CD4-positive, CD25-positive, alpha-beta regulatory T cell (primary cell): ENCODE data around the gene LRRC4B. TPM values are rescaled to one million over a fixed set of nuclear protein-coding genes. Genes with fewer than 3 reads are reported as not detected.
A peak's percentile ranks its signal among the peaks of the same experiment; 100 is the strongest.

ENCODE experiments used
- ATAC-seq, 2 donors: fragments of 150-1000 bp; cut with Tn5 transposase; one replicate each; pipeline ENCODE4 v1.10.0; 2021; ENCODE audit warnings: low read depth in 2 of 2, moderate number of reproducible peaks in 2 of 2, moderate library complexity in 1 of 2
- DNase-seq, 3 donors: peaks; one replicate each; pipeline versions ENCODE4 v3.0.0 to v3.0.0-alpha.2; 2012 to 2022; ENCODE audit warnings: mixed read lengths in 1 of 3
- H3K27ac ChIP-seq: one replicate; pipeline ENCODE4 v1.7.0; 2013; ENCODE audit warnings: mild to moderate bottlenecking, low read length; ENCODE audit not compliant: insufficient read depth, poor library complexity, severe bottlenecking
- H3K27me3 ChIP-seq: one replicate; pipeline ENCODE4 v1.7.0; 2013; ENCODE audit warnings: low read length; ENCODE audit not compliant: control insufficient read depth, insufficient read depth
- H3K36me3 ChIP-seq: one replicate; pipeline ENCODE4 v1.7.0; 2013; ENCODE audit warnings: mild to moderate bottlenecking, low read length, moderate library complexity; ENCODE audit not compliant: control insufficient read depth, insufficient read depth
- H3K4me1 ChIP-seq: 2 replicates; pipeline ENCODE4 v1.7.0; 2013; ENCODE audit warnings: mild to moderate bottlenecking, low read length; ENCODE audit not compliant: insufficient read depth, control insufficient read depth, poor library complexity, severe bottlenecking
- H3K4me3 ChIP-seq: one replicate; pipeline ENCODE4 v1.7.0; 2013; ENCODE audit warnings: low read depth, mild to moderate bottlenecking, low read length, moderate library complexity
- H3K9me3 ChIP-seq, 2 experiments: 1 replicate in 1 of 2; 2 replicates in 1 of 2; pipeline ENCODE4 v1.7.0; 2013; ENCODE audit warnings: low read length in 2 of 2, mild to moderate bottlenecking in 1 of 2, moderate library complexity in 1 of 2; ENCODE audit not compliant: control insufficient read depth in 2 of 2
- H3K27ac Mint-ChIP-seq, 3 donors: one replicate each; pipeline ENCODE4 v1.8.0; 2020 to 2022; ENCODE audit warnings: mild to moderate bottlenecking in 3 of 3, mixed read lengths in 3 of 3, moderate library complexity in 2 of 3
- H3K27me3 Mint-ChIP-seq: one replicate; pipeline ENCODE4 v1.8.0; 2022; ENCODE audit warnings: mild to moderate bottlenecking, mixed read lengths
- H3K36me3 Mint-ChIP-seq: one replicate; pipeline ENCODE4 v1.8.0; 2020; ENCODE audit warnings: mixed read lengths
- H3K4me1 Mint-ChIP-seq, 4 donors: one replicate each; pipeline ENCODE4 v1.8.0; 2020 to 2022; ENCODE audit warnings: mixed read lengths in 4 of 4, mild to moderate bottlenecking in 1 of 4
- H3K4me3 Mint-ChIP-seq, 4 donors: one replicate each; pipeline ENCODE4 v1.8.0; 2020 to 2022; ENCODE audit warnings: mild to moderate bottlenecking in 4 of 4, mixed read lengths in 4 of 4, moderate library complexity in 3 of 4
- H3K9me3 Mint-ChIP-seq, 7 donors: one replicate each; pipeline ENCODE4 v1.8.0; 2020 to 2022; ENCODE audit warnings: mixed read lengths in 7 of 7, mild to moderate bottlenecking in 3 of 7, moderate library complexity in 2 of 7
- polyA plus RNA-seq, 4 donors: library from polyadenylated mRNA; unstranded; fragments of 300-500 nt; fragmentation: Illumina TruSeq; gene quantifications; one replicate each; pipeline ENCODE4 v1.2.3, GENCODE V29; 2021
- total RNA-seq: library from RNA; stranded (reverse); gene quantifications from one replicate; pipeline ENCODE4 v1.2.3, GENCODE V29; 2022

The LRRC4B gene
- total and polyA plus RNA-seq, 5 donors from 2014 or later: not detected

DNA sequence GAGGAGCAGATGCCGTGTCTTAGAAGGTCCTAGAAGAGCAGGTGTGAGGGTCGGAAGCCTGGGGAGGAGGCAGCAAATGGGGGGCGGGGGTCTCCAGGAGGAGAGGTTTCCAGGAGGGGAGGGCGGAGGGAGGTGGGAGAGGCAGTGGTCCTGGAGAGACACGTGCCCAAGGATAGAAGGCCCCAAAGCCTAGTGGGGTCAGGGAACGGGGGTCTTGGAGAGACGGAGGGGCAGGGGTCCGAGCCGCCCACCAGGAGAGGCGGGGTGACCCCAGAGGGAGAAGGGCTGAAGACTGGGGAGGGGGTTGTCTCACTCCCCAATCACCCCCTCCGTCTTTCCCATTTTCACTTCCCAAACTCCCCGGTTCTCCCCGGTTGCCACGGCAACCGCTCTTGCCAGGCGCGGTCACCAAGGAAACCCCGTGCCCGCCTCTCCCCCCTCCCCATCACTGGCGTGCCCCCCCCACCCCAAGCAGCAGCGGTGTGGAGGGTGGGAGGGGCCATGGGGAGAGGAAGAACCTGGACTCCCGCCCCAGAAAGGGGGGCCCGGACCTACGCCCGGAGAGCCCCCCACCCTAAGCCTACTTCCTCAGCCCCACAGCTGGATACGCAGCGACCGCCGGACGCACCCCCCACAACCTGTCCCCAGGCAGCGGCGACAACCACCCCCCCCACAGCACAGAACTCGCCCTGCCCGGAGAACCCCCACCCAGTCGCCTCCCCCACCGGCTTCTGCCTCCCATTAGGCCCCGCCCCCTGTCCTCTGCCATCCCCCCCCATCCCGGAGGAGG is 988 bp downstream of the LRRC4B start:
- H3K4me1 ChIP-seq: peaks cover 17% of the 10 kb centered on the region
- no peaks in the 10 kb centered on the region for H3K27me3 ChIP-seq
- H3K27ac Mint-ChIP-seq: no peak overlapping the region
- DNase-seq (no peak), ATAC-seq (peak in 1 of 2 donors; percentile 18)
- no peaks in the 10 kb centered on the region for H3K9me3 Mint-ChIP-seq
- peaks cover 0 to 19% (median 0%) of the 10 kb centered on the region in 4 donors for H3K4me1 Mint-ChIP-seq
- no peak overlapping the region for H3K27ac ChIP-seq
- H3K36me3 Mint-ChIP-seq: no peaks in the 10 kb centered on the region
- peaks cover 44% of the 10 kb centered on the region for H3K27me3 Mint-ChIP-seq
- H3K4me3 ChIP-seq: no peak overlapping the region
- H3K36me3 ChIP-seq: no peaks in the 10 kb centered on the region
- no peak overlapping the region for H3K4me3 Mint-ChIP-seq
- no peaks in the 10 kb centered on the region for H3K9me3 ChIP-seq

- peaks cover 40% of the 10 kb centered on the region for H3K27me3 Mint-ChIP-seq
- peak overlapping the region in 1 of 4 donors; percentile 22 for H3K4me3 Mint-ChIP-seq
Measured at GRCh38 chr19:50565984-50566903, 2.0 kb downstream of the LRRC4B start.

DNA sequence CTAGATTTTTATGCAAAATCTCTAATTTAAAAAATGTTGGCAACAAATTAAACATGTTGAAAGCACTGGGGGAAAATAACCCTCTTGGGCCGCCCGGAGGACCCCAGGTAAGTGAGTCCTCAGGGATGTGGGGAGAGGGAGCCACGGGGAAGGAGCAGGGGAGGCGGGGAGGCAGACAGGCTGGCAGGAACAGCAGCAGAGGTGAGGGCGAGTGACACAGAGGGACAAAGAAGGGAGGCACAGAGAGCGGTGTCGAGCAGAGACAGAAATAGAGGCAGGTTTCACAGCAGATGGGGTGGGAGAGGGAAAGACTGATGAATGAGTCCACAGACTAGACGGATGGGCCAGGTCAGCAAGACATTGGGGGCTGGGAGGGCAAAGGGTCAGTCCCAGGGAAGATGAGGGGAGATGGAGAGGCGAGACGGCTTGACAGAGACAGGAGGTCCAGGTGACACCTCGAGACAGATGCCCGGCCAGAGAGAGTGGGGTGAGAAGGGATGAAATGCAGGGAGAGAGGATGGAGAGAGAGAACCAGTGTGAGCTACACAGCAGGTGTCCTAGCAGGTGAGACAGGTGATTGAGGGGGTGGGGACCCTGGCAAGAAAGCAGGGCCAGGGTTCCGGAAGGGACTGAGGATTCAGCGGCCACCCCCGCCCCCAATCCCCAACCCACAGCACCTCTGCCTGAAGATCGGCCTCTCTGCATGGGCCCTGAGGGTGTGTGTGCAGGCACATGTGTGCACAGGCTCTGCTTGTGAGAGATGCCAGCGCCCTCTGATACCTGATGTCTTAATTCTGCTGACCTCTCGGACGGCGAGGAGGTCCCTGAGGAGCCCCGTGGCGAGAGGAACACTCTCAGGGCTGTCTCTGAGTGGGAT is 3.8 kb downstream of the LRRC4B start:
- Mint-ChIP-seq H3K9me3 (no peaks in the 10 kb centered on the region), H3K36me3 (no peaks in the 10 kb centered on the region), H3K27ac (no peak overlapping the region), H3K4me3 (no peak overlapping the region), H3K4me1 (peaks cover 0 to 19% (median 0%) of the 10 kb centered on the region in 4 donors), H3K27me3 (peaks cover 39% of the 10 kb centered on the region)
- ATAC-seq: no peak
- Histone ChIP-seq H3K36me3 (no peaks in the 10 kb centered on the region), H3K4me1 (peaks cover 17% of the 10 kb centered on the region), H3K27ac (no peak overlapping the region), H3K9me3 (no peaks in the 10 kb centered on the region), H3K27me3 (no peaks in the 10 kb centered on the region), H3K4me3 (no peak overlapping the region)
- DNase-seq: no peak

More at GRCh38 chr19:50565984-50566903, 2.0 kb downstream of the LRRC4B start:
- DNase-seq (no peak), ATAC-seq (no peak)
- peaks cover 0 to 19% (median 0%) of the 10 kb centered on the region in 4 donors for H3K4me1 Mint-ChIP-seq
- Histone ChIP-seq H3K4me1 (peaks cover 17% of the 10 kb centered on the region), H3K4me3 (no peak overlapping the region), H3K27ac (no peak overlapping the region), H3K27me3 (no peaks in the 10 kb centered on the region), H3K36me3 (no peaks in the 10 kb centered on the region), H3K9me3 (no peaks in the 10 kb centered on the region)
- H3K36me3 Mint-ChIP-seq: no peaks in the 10 kb centered on the region
- H3K9me3 Mint-ChIP-seq: no peaks in the 10 kb centered on the region
- peak overlapping the region in 1 of 3 donors; percentile 38 for H3K27ac Mint-ChIP-seq

- H3K27me3 Mint-ChIP-seq: peaks cover 43% of the 10 kb centered on the region
- no peaks in the 10 kb centered on the region for H3K27me3 ChIP-seq
Measured at GRCh38 chr19:50563597-50563996, 4.6 kb downstream of the LRRC4B start.

DNA sequence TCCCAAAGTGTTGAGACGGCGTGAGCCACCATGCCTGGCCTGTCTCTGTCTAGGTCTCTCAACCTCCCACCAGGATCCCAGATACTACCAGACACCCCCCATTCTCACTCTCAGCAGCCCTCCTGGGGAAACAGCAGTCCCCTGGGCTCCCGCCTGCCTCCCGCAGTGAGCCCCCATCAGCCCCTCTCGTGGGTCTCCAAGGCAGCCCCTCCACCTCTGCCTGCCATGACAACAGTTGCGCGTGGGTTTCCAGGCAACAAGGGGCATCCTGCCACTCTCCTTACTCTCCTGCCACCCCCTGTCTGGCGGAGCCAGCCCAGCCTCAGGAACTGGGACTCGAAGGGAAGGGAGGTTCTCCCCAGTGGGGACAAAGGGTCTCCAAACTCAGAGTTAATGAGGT is 5.2 kb downstream of the LRRC4B start:
- Mint-ChIP-seq H3K4me1 (peaks cover 0 to 17% (median 0%) of the 10 kb centered on the region in 4 donors), H3K36me3 (no peaks in the 10 kb centered on the region), H3K9me3 (peaks cover 0 to under 1% (median 0%) of the 10 kb centered on the region in 7 donors), H3K27me3 (peaks cover 49% of the 10 kb centered on the region), H3K4me3 (no peak overlapping the region), H3K27ac (no peak overlapping the region)
- no peaks in the 10 kb centered on the region for H3K36me3 ChIP-seq
- H3K27ac ChIP-seq: no peak overlapping the region
- ATAC-seq: no peak
- DNase-seq: no peak
- H3K9me3 ChIP-seq: no peaks in the 10 kb centered on the region
- peaks cover 17% of the 10 kb centered on the region for H3K4me1 ChIP-seq
- H3K27me3 ChIP-seq: no peaks in the 10 kb centered on the region
- H3K4me3 ChIP-seq: no peak overlapping the region

More at GRCh38 chr19:50563597-50563996, 4.6 kb downstream of the LRRC4B start:
- Mint-ChIP-seq H3K36me3 (no peaks in the 10 kb centered on the region), H3K9me3 (no peaks in the 10 kb centered on the region), H3K4me3 (no peak overlapping the region), H3K27ac (no peak overlapping the region), H3K4me1 (peaks cover 0 to 17% (median 0%) of the 10 kb centered on the region in 4 donors)
- Histone ChIP-seq H3K27ac (no peak overlapping the region), H3K4me3 (no peak overlapping the region), H3K9me3 (no peaks in the 10 kb centered on the region), H3K36me3 (no peaks in the 10 kb centered on the region), H3K4me1 (peaks cover 17% of the 10 kb centered on the region)
- no peak for ATAC-seq
- DNase-seq: no peak

GRCh38 chr19:50562329-50562728 is 5.9 kb downstream of the LRRC4B start:
- Histone ChIP-seq H3K9me3 (no peaks in the 10 kb centered on the region), H3K27me3 (no peaks in the 10 kb centered on the region), H3K36me3 (no peaks in the 10 kb centered on the region), H3K4me3 (no peak overlapping the region), H3K27ac (no peak overlapping the region), H3K4me1 (peaks cover 15% of the 10 kb centered on the region)
- H3K4me1 Mint-ChIP-seq: peaks cover 0 to 17% (median 0%) of the 10 kb centered on the region in 4 donors
- H3K9me3 Mint-ChIP-seq: peaks cover 0 to 1% (median 0%) of the 10 kb centered on the region in 7 donors
- no peaks in the 10 kb centered on the region for H3K36me3 Mint-ChIP-seq
- H3K27me3 Mint-ChIP-seq: peaks cover 51% of the 10 kb centered on the region
- DNase-seq: no peak
- no peak overlapping the region for H3K27ac Mint-ChIP-seq
- no peak overlapping the region for H3K4me3 Mint-ChIP-seq
- no peak for ATAC-seq

GRCh38 chr19:50559636-50560035 is 8.6 kb downstream of the LRRC4B start:
- Histone ChIP-seq H3K9me3 (no peaks in the 10 kb centered on the region), H3K27ac (no peak overlapping the region), H3K27me3 (no peaks in the 10 kb centered on the region), H3K4me3 (no peak overlapping the region), H3K4me1 (peaks cover 12% of the 10 kb centered on the region), H3K36me3 (no peaks in the 10 kb centered on the region)
- Mint-ChIP-seq H3K27ac (no peak overlapping the region), H3K4me1 (peaks cover 0 to 19% (median 7%) of the 10 kb centered on the region in 4 donors), H3K36me3 (no peaks in the 10 kb centered on the region), H3K27me3 (peaks cover 57% of the 10 kb centered on the region), H3K9me3 (peaks cover 0 to 1% (median 0%) of the 10 kb centered on the region in 7 donors), H3K4me3 (no peak overlapping the region)
- no peak for DNase-seq
- ATAC-seq: no peak
